Activated CD8-positive, alpha-beta memory T cell treated with anti-CD3 and anti-CD28 coated beads, Interleukin-2, amount 50 U/mL, for 24 hours (primary cell): ENCODE results near the gene S100A7A.
A peak's percentile ranks its signal among the peaks of the same experiment; 100 is the strongest.
"Not testable (repeated sequence)": the region's sequence is repeated elsewhere in the genome, so short reads cannot be mapped to it uniquely, and the experiment has no call there.

Experiments
- DNase-seq: peaks from one replicate; pipeline ENCODE4 v3.0.0-alpha.2; 2020; ENCODE audit errors: extremely low read depth

The S100A7A gene

GRCh38 chr1:153395136-153395685 is 21.1 kb upstream of the S100A7A start:
- DNase-seq: no peak

GRCh38 chr1:153395776-153396175 is 20.5 kb upstream of the S100A7A start:
- DNase-seq: no peak

GRCh38 chr1:153396461-153396860 is 19.9 kb upstream of the S100A7A start:
- no peak for DNase-seq

- DNase-seq: no peak
Observed at GRCh38 chr1:153397051-153397923, 19.0 kb upstream of the S100A7A start.

GRCh38 chr1:153397924-153398651 is 18.2 kb upstream of the S100A7A start:
- DNase-seq: no peak

GRCh38 chr1:153399401-153400055 is 16.8 kb upstream of the S100A7A start:
- no peak for DNase-seq

GRCh38 chr1:153400244-153400643 is 16.1 kb upstream of the S100A7A start:
- no peak for DNase-seq

GRCh38 chr1:153401461-153401860 is 14.9 kb upstream of the S100A7A start:
- no peak for DNase-seq

GRCh38 chr1:153402226-153402625 is 14.1 kb upstream of the S100A7A start:
- DNase-seq: no peak

GRCh38 chr1:153403421-153404085 is 12.8 kb upstream of the S100A7A start:
- DNase-seq: no peak

- DNase-seq: no peak
Observed at GRCh38 chr1:153404086-153404635, 12.2 kb upstream of the S100A7A start.

GRCh38 chr1:153404768-153405167 is 11.6 kb upstream of the S100A7A start:
- peak; percentile 12 for DNase-seq

- DNase-seq: not testable (repeated sequence)
Observed at GRCh38 chr1:153405825-153406599, 10.3 kb upstream of the S100A7A start.

GRCh38 chr1:153407274-153407673 is 9.0 kb upstream of the S100A7A start:
- DNase-seq: not testable (repeated sequence)

- not testable (repeated sequence) for DNase-seq
Observed at GRCh38 chr1:153413961-153414360, 2.4 kb upstream of the S100A7A start.

GRCh38 chr1:153417136-153417888 is 992 bp downstream of the S100A7A start:
- no peak for DNase-seq

- not testable (repeated sequence) for DNase-seq
Observed at GRCh38 chr1:153418758-153419435, 2.6 kb downstream of the S100A7A start.

- DNase-seq: not testable (repeated sequence)
Observed at GRCh38 chr1:153419436-153419793, 3.1 kb downstream of the S100A7A start.

GRCh38 chr1:153420306-153420705 is 4.0 kb downstream of the S100A7A start:
- DNase-seq: no peak
